ENCODE measurements around the gene TRAPPC2.

The TRAPPC2 gene

GRCh38 chrX:13748486-13748885 is 14.1 kb upstream of the TRAPPC2 start:
- H3K4me3 ChIP-seq (ENCODE audit: low read length): no peak overlapping the region
- H3K9me2 ChIP-seq (replicated peaks; ENCODE audit: control insufficient read depth, low read length): no peaks in the 10 kb centered on the region
- H3K36me3 ChIP-seq (ENCODE audit: control insufficient read depth, low read length): peaks cover 85% of the 10 kb centered on the region
- H3F3A ChIP-seq (ENCODE audit: control insufficient read depth, insufficient read depth): no peaks in the 10 kb centered on the region
- no peak overlapping the region for H3K4me2 ChIP-seq (ENCODE audit: low read length)
- no peak overlapping the region for H3K27ac ChIP-seq (ENCODE audit: low read depth, low read length)
- H4K20me1 ChIP-seq (ENCODE audit: control insufficient read depth, insufficient read depth, low read depth, low read length): no peaks in the 10 kb centered on the region
- H3K27me3 ChIP-seq (ENCODE audit: control insufficient read depth, low read length): no peaks in the 10 kb centered on the region
- peaks cover 20% of the 10 kb centered on the region for H3K4me1 ChIP-seq (ENCODE audit: control insufficient read depth, low read length)
- no peaks in the 10 kb centered on the region for H3K9me3 ChIP-seq (ENCODE audit: control insufficient read depth, insufficient read depth, low read length)
- TF ChIP-seq EZH2phosphoT487 (IDR thresholded peaks at IDR 0.05; ENCODE audit: borderline replicate concordance, low read length): no peak
- TF ChIP-seq CTCF (IDR thresholded peaks at IDR 0.05; ENCODE audit: low read depth, low read length, poor library complexity, severe bottlenecking): no peak
- H3K79me2 ChIP-seq (ENCODE audit: control insufficient read depth, low read length): peaks cover 15% of the 10 kb centered on the region

- Histone ChIP-seq H3K4me1 (ENCODE audit: control insufficient read depth, low read length) (peaks cover 22% of the 10 kb centered on the region), H3K9me2 (replicated peaks; ENCODE audit: control insufficient read depth, low read length) (no peaks in the 10 kb centered on the region), H3K27ac (ENCODE audit: low read depth, low read length) (no peak overlapping the region), H3K27me3 (ENCODE audit: control insufficient read depth, low read length) (no peaks in the 10 kb centered on the region), H3K9me3 (ENCODE audit: control insufficient read depth, insufficient read depth, low read length) (no peaks in the 10 kb centered on the region), H3K79me2 (ENCODE audit: control insufficient read depth, low read length) (peaks cover 20% of the 10 kb centered on the region), H3K4me3 (ENCODE audit: low read length) (no peak overlapping the region), H3F3A (ENCODE audit: control insufficient read depth, insufficient read depth) (peaks cover 4% of the 10 kb centered on the region), H4K20me1 (ENCODE audit: control insufficient read depth, insufficient read depth, low read depth, low read length) (no peaks in the 10 kb centered on the region), H3K4me2 (ENCODE audit: low read length) (no peak overlapping the region), H3K36me3 (ENCODE audit: control insufficient read depth, low read length) (peaks cover 87% of the 10 kb centered on the region)
- peak; percentile 55 for TF ChIP-seq CTCF (IDR thresholded peaks at IDR 0.05; ENCODE audit: low read depth, low read length, poor library complexity, severe bottlenecking)
- no peak for TF ChIP-seq EZH2phosphoT487 (IDR thresholded peaks at IDR 0.05; ENCODE audit: borderline replicate concordance, low read length)
These were observed 13.4 kb upstream of the TRAPPC2 start for GRCh38 chrX:13747836-13748235.

- Histone ChIP-seq H3K36me3 (ENCODE audit: control insufficient read depth, low read length) (peaks cover 87% of the 10 kb centered on the region), H3F3A (ENCODE audit: control insufficient read depth, insufficient read depth) (peaks cover 9% of the 10 kb centered on the region), H3K27me3 (ENCODE audit: control insufficient read depth, low read length) (no peaks in the 10 kb centered on the region), H3K79me2 (ENCODE audit: control insufficient read depth, low read length) (peaks cover 38% of the 10 kb centered on the region), H3K9me2 (replicated peaks; ENCODE audit: control insufficient read depth, low read length) (no peaks in the 10 kb centered on the region), H3K9me3 (ENCODE audit: control insufficient read depth, insufficient read depth, low read length) (no peaks in the 10 kb centered on the region), H3K4me2 (ENCODE audit: low read length) (peak overlapping the region; percentile 62), H3K27ac (ENCODE audit: low read depth, low read length) (peak overlapping the region; percentile 68), H3K4me1 (ENCODE audit: control insufficient read depth, low read length) (peaks cover 43% of the 10 kb centered on the region), H3K4me3 (ENCODE audit: low read length) (peak overlapping the region; percentile 51), H4K20me1 (ENCODE audit: control insufficient read depth, insufficient read depth, low read depth, low read length) (no peaks in the 10 kb centered on the region)
- no peak for TF ChIP-seq CTCF (IDR thresholded peaks at IDR 0.05; ENCODE audit: low read depth, low read length, poor library complexity, severe bottlenecking)
- TF ChIP-seq EZH2phosphoT487 (IDR thresholded peaks at IDR 0.05; ENCODE audit: borderline replicate concordance, low read length): no peak
These were observed 8.2 kb upstream of the TRAPPC2 start for GRCh38 chrX:13742397-13743176.

Data from DOHH2 (cell line).